Endothelial cell of umbilical vein (primary cell): ENCODE measurements around the gene NAMPT.

Experiments
- CTCF ChIP-seq, 2 donors: IDR thresholded peaks; 1 replicate in 1 of 2; 2 replicates in 1 of 2; pipeline ENCODE4 v1.5.1; 2011; ENCODE audit warnings: low read length in 2 of 2, mild to moderate bottlenecking in 2 of 2, moderate library complexity in 2 of 2, control low read depth in 1 of 2, inconsistent platforms in 1 of 2, low read depth in 1 of 2; ENCODE audit not compliant: insufficient read depth in 1 of 2; ENCODE audit errors: extremely low read depth in 1 of 2
- EZH2 ChIP-seq: IDR thresholded peaks from 2 replicates; pipeline ENCODE4 v1.6.1; 2012; ENCODE audit warnings: borderline replicate concordance, low read depth, mild to moderate bottlenecking, moderate library complexity, low read length, inconsistent platforms; ENCODE audit not compliant: severe bottlenecking
- FOS ChIP-seq: IDR thresholded peaks from 2 replicates; pipeline ENCODE4 v1.6.1; 2011; ENCODE audit warnings: mild to moderate bottlenecking, low read length, moderate library complexity, borderline replicate concordance; ENCODE audit not compliant: insufficient read depth
- JUN ChIP-seq: IDR thresholded peaks from 2 replicates; pipeline ENCODE4 v1.6.1; 2011; ENCODE audit warnings: borderline replicate concordance, low read depth; ENCODE audit not compliant: insufficient read length, insufficient read depth
- MAX ChIP-seq: IDR thresholded peaks from 2 replicates; pipeline ENCODE4 v1.6.1; 2011; ENCODE audit not compliant: insufficient read depth, insufficient read length
- MYC ChIP-seq: IDR thresholded peaks from one replicate; pipeline ENCODE4 v1.6.1; 2011; ENCODE audit warnings: mild to moderate bottlenecking, low read depth, low read length
- POLR2A ChIP-seq: IDR thresholded peaks from 2 replicates; pipeline ENCODE4 v1.6.1; 2012; ENCODE audit warnings: low read depth, mild to moderate bottlenecking, control low read depth, low read length
- POLR2AphosphoS5 ChIP-seq: IDR thresholded peaks from 2 replicates; pipeline ENCODE4 v1.6.1; 2012; ENCODE audit warnings: low read depth, mild to moderate bottlenecking, control low read depth, low read length, moderate library complexity; ENCODE audit not compliant: insufficient read depth

GRCh38 chr7:106313456-106313901, 28.7 kb upstream of the NAMPT start:
- TF ChIP-seq CTCF (IDR thresholded peaks at IDR 0.05; ENCODE audit: extremely low read depth in 1 of 2, insufficient read depth in 1 of 2, low read depth in 1 of 2, low read length in 2 of 2) (no peak), EZH2 (no peak), POLR2A (no peak), MAX (no peak), JUN (peak; percentile 24), MYC (no peak), POLR2AphosphoS5 (no peak), FOS (peak; percentile 61)
